Calu3 (cell line): ENCODE results near the gene GLUL. TPM values are rescaled to one million over a fixed set of nuclear protein-coding genes. Genes with fewer than 3 reads are reported as not detected.

Experiments used
- BruUV-seq: library from RNA; stranded (reverse); fragments of 400-500 nt; replicated peaks from 2 replicates; lab custom pipeline; 2021; lab: Mats Ljungman, UMichigan
- CTCF ChIA-PET: fragments of 300-600 bp; sonication (Branson Sonifier 250); formaldehyde crosslinking; loops from one replicate; lab custom pipeline; 2022; ENCODE audit warnings: antibody characterized with exemption; lab: Charles Lee
- DNase-seq: peaks from one replicate; pipeline ENCODE4 v3.0.0; 2022
- H3K27ac Mint-ChIP-seq: one replicate; pipeline ENCODE4 v1.8.0; 2022; ENCODE audit warnings: mixed read lengths; ENCODE audit not compliant: unreplicated experiment
- H3K27me3 Mint-ChIP-seq: one replicate; pipeline ENCODE4 v1.8.0; 2022; ENCODE audit warnings: mixed read lengths; ENCODE audit not compliant: unreplicated experiment
- H3K36me3 Mint-ChIP-seq: one replicate; pipeline ENCODE4 v1.8.0; 2022; ENCODE audit warnings: mild to moderate bottlenecking, moderate library complexity, mixed read lengths; ENCODE audit not compliant: insufficient read depth, unreplicated experiment
- H3K4me1 Mint-ChIP-seq: one replicate; pipeline ENCODE4 v1.8.0; 2022; ENCODE audit warnings: mild to moderate bottlenecking, low read depth, mixed read lengths; ENCODE audit not compliant: unreplicated experiment
- H3K4me3 Mint-ChIP-seq: one replicate; pipeline ENCODE4 v1.8.0; 2022; ENCODE audit warnings: mild to moderate bottlenecking, low read depth, moderate library complexity, mixed read lengths; ENCODE audit not compliant: unreplicated experiment
- H3K9me3 Mint-ChIP-seq: one replicate; pipeline ENCODE4 v1.8.0; 2022; ENCODE audit warnings: low read depth, mixed read lengths; ENCODE audit not compliant: unreplicated experiment
- CTCF ChIP-seq: fragments of 200-600 bp; IDR thresholded peaks from one replicate; pipeline ENCODE4 v1.8.0; 2022; ENCODE audit warnings: antibody characterized with exemption; ENCODE audit not compliant: unreplicated experiment
- intact Hi-C: fragments of 100-400 bp; cut with micrococcal nuclease; formaldehyde crosslinking; loops from one replicate; pipeline ENCODE4 v1.10.0; 2022; ENCODE audit not compliant: unreplicated experiment
- total RNA-seq: library from RNA; stranded (reverse); gene quantifications from 2 replicates; pipeline ENCODE4 v1.2.3, GENCODE V29; 2022

The GLUL gene
- total RNA-seq, 1 experiment from 2014 or later = 188 TPM

DNA sequence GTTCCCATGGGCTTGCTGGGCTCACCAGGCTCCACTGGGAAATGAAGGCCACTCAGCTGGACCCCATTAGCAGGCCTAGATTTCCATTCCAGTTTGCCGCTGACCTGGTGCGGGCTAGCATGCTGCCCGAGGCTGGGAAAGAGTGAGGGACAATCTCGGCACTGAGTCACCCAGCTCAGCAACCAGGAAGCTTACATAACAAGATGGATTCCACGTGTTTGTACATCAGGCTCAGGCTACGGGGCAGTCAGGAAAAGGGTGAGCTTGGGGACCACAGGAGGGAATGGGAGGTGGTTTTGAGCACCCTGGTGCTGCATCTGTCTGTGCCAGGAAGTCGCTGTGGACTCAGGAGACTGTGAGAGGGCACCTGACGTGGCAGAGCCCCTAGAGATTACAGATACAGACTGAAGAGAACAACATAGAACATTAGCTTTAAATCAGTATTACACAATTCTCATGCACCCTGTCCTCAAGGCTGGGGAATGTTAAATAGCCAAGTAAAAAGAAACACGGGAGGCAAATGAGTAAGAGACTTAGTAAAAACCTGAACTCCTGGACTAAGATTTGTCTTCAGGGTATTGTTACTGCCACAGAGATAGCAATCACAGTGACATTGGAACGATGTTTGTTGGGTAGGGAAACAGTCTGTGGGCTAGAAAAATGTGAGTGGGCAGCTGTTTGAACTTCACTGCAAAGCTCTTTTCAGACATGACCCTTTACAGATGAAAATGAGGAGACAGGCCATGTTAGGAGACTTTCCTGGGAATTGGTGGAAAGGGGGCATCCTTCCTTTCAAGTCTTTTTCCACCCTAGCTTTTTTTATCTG is 51.1 kb downstream of the GLUL start:
- H3K4me3 Mint-ChIP-seq = no peak overlapping the region
- H3K27ac Mint-ChIP-seq = no peak overlapping the region
- intact Hi-C loops = no loop called here
- peaks cover 22% of the 10 kb centered on the region for H3K27me3 Mint-ChIP-seq
- no peaks in the 10 kb centered on the region for H3K9me3 Mint-ChIP-seq
- TF ChIP-seq CTCF = no peak
- CTCF ChIA-PET = no interaction called here
- DNase-seq = no peak
- H3K4me1 Mint-ChIP-seq = no peaks in the 10 kb centered on the region
- BruUV-seq = no TSS peak
- no peaks in the 10 kb centered on the region for H3K36me3 Mint-ChIP-seq

DNA sequence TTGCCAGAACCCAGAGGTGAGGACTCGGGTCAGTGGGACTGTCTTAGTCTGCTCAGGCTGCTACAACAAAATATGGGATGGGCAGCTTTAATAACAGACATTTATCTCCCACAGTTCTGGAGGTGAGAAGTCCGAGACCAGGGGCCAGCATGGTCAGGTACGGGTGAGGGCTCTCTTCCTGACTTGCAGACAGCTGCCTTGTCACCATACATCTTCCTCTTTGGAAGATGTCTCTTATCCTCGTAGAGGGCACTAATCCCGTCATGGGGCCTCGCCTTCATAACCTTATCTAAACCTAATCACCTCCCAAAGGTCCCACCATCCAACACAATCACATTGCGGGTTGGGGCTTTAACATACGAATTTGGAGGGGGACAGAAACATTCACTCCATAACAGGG is 51.9 kb downstream of the GLUL start:
- no peaks in the 10 kb centered on the region for H3K4me1 Mint-ChIP-seq
- CTCF ChIA-PET = no interaction called here
- no peak for DNase-seq
- H3K9me3 Mint-ChIP-seq = no peaks in the 10 kb centered on the region
- peaks cover 29% of the 10 kb centered on the region for H3K27me3 Mint-ChIP-seq
- intact Hi-C loops = no loop called here
- H3K36me3 Mint-ChIP-seq = no peaks in the 10 kb centered on the region
- TF ChIP-seq CTCF = no peak
- no peak overlapping the region for H3K27ac Mint-ChIP-seq
- BruUV-seq = no TSS peak
- no peak overlapping the region for H3K4me3 Mint-ChIP-seq

- no peak for TF ChIP-seq CTCF
- no peak overlapping the region for H3K27ac Mint-ChIP-seq
- intact Hi-C loops = no loop called here
- no peaks in the 10 kb centered on the region for H3K4me1 Mint-ChIP-seq
- H3K4me3 Mint-ChIP-seq = no peak overlapping the region
- CTCF ChIA-PET = no interaction called here
- no peaks in the 10 kb centered on the region for H3K36me3 Mint-ChIP-seq
- peaks cover 35% of the 10 kb centered on the region for H3K27me3 Mint-ChIP-seq
- no TSS peak for BruUV-seq
- no peak for DNase-seq
- no peaks in the 10 kb centered on the region for H3K9me3 Mint-ChIP-seq
These were observed 52.7 kb downstream of the GLUL start for GRCh38 chr1:182338806-182339370.

DNA sequence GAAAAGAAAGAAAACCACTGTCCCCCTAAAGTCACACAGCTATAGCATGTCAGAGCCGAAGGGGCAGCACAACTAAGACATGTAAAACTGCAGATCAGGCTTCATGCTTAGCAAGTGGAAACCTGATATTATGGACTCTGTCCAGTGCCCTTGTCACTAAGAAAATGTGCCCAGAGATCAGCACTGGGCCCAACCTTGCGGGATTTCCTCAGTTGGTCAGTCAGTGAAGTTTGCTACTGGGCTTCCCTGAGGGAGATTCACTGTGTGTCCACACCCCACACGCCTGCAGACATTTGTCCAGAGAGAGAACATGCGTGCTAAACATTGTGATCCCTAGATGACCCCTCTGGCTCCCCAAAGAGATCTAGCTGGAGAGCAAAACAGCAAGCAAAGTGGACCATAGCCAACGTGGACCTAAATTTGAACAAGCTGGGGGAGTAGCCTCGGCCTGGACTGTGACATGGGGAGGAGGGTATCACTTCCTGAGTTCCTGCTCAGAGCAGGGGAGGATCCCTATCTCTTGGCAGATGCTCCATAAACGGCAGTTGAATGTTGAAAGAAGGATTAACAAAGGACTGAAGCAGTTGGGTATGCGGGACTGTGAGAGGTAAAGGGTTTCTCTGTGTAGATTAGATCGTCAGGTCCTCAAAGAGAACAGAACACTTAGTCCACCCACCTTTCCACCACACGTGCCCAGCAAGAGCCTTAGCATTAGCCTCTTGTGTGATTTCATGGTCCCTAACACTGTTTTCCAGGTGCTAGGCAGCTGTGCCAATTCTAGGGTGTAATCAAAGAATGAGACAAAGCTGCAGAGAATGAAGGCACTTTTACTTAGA is 53.6 kb downstream of the GLUL start:
- H3K9me3 Mint-ChIP-seq = no peaks in the 10 kb centered on the region
- H3K27me3 Mint-ChIP-seq = peaks cover 35% of the 10 kb centered on the region
- intact Hi-C loops = no loop called here
- DNase-seq = no peak
- H3K27ac Mint-ChIP-seq = no peak overlapping the region
- no peak overlapping the region for H3K4me3 Mint-ChIP-seq
- no peak for TF ChIP-seq CTCF
- CTCF ChIA-PET = no interaction called here
- no TSS peak for BruUV-seq
- no peaks in the 10 kb centered on the region for H3K36me3 Mint-ChIP-seq
- no peaks in the 10 kb centered on the region for H3K4me1 Mint-ChIP-seq
